HepG2 (cell line): Measurements from ENCODE around the gene NEU4. TPM values are rescaled to one million over a fixed set of nuclear protein-coding genes. Genes with fewer than 3 reads are reported as not detected.

Source experiments
- ARNT2 ChIP-seq: sonication (generic); formaldehyde crosslinking; IDR thresholded peaks from 2 replicates; pipeline ENCODE4 v1.8.0; 2022; ENCODE audit warnings: mild to moderate bottlenecking, low read depth, missing genetic modification reagents, moderate library complexity
- FOXA3 ChIP-seq: IDR thresholded peaks from 2 replicates; pipeline ENCODE4 v1.6.1; 2016; ENCODE audit warnings: missing genetic modification reagents, missing compliant biosample characterization
- FOXO1 ChIP-seq: sonication (generic); formaldehyde crosslinking; IDR thresholded peaks from 2 replicates; pipeline ENCODE4 v1.4.0; 2020; ENCODE audit warnings: missing genetic modification reagents
- KDM5B ChIP-seq: sonication (generic); formaldehyde crosslinking; IDR thresholded peaks from 2 replicates; pipeline ENCODE4 v1.4.0; 2020; ENCODE audit warnings: missing genetic modification reagents, mild to moderate bottlenecking, borderline replicate concordance
- KLF9 ChIP-seq: IDR thresholded peaks from 2 replicates; pipeline ENCODE4 v1.6.1; 2016; ENCODE audit warnings: low read depth
- MED8 ChIP-seq: sonication (generic); formaldehyde crosslinking; IDR thresholded peaks from 2 replicates; pipeline ENCODE4 v1.8.1; 2023; ENCODE audit warnings: mild to moderate bottlenecking, missing genetic modification reagents; ENCODE audit not compliant: insufficient replicate concordance
- PHF20 ChIP-seq: sonication (generic); formaldehyde crosslinking; IDR thresholded peaks from 2 replicates; pipeline ENCODE4 v1.5.0; 2020; ENCODE audit warnings: mild to moderate bottlenecking, missing genetic modification reagents
- SOX6 ChIP-seq, 2 experiments: fragments of 450-650 bp in 1 of 2; sonication (generic) in 1 of 2; formaldehyde crosslinking in 1 of 2; IDR thresholded peaks; 2 replicates each; pipeline versions ENCODE4 v1.4.0 to v1.6.1; 2017 to 2020; ENCODE audit warnings: antibody characterized with exemption in 1 of 2, mild to moderate bottlenecking in 1 of 2, missing genetic modification reagents in 1 of 2
- TEAD3 ChIP-seq: optimal IDR thresholded peaks from 2 replicates; pipeline ENCODE3; 2016; ENCODE audit warnings: borderline replicate concordance
- TMF1 ChIP-seq: sonication (generic); formaldehyde crosslinking; IDR thresholded peaks from 2 replicates; pipeline ENCODE4 v1.8.1; 2022; ENCODE audit warnings: low read depth, missing genetic modification reagents
- YY1 ChIP-seq: IDR thresholded peaks from 2 replicates; pipeline ENCODE4 v1.6.1; 2011; ENCODE audit warnings: low read length, low read depth, moderate library complexity, mild to moderate bottlenecking; ENCODE audit not compliant: insufficient read depth, insufficient replicate concordance
- ZNF12 ChIP-seq: sonication (generic); formaldehyde crosslinking; IDR thresholded peaks from 2 replicates; pipeline ENCODE4 v1.5.0; 2020; ENCODE audit warnings: missing genetic modification reagents
- ZNF263 ChIP-seq: sonication (generic); formaldehyde crosslinking; IDR thresholded peaks from 2 replicates; pipeline ENCODE4 v1.4.0; 2020; ENCODE audit warnings: missing genetic modification reagents
- ZNF3 ChIP-seq: IDR thresholded peaks from 2 replicates; pipeline ENCODE4 v1.7.0; 2017; ENCODE audit warnings: inconsistent platforms
- ZNF383 ChIP-seq: sonication (generic); formaldehyde crosslinking; IDR thresholded peaks from 2 replicates; pipeline ENCODE4 v1.4.0; 2020; ENCODE audit warnings: missing genetic modification reagents, mild to moderate bottlenecking, borderline replicate concordance
- ZNF672 ChIP-seq: sonication (generic); formaldehyde crosslinking; IDR thresholded peaks from 2 replicates; pipeline ENCODE4 v1.8.1; 2022; ENCODE audit warnings: missing genetic modification reagents
- ZNF776 ChIP-seq: sonication (generic); formaldehyde crosslinking; IDR thresholded peaks from 2 replicates; pipeline ENCODE4 v1.4.0; 2020; ENCODE audit warnings: mild to moderate bottlenecking, missing genetic modification reagents
- polyA plus RNA-seq, 8 experiments: library from polyadenylated mRNA; depleted of rRNA in 3 of 8; stranded (reverse) in 7 of 8; unstranded in 1 of 8; fragments of >200 nt; fragmentation: Illumina TruSeq in 4 of 8; extraction: Trizol in 4 of 8; gene quantifications; 2 replicates each; pipeline versions ENCODE4 v1.2.1 to v1.2.3, GENCODE V29; 2011 to 2016; ENCODE audit warnings: low read depth in 4 of 8, missing spikeins in 1 of 8, mixed read lengths in 1 of 8; ENCODE audit not compliant: insufficient read depth in 1 of 8
- total RNA-seq, 5 experiments: library from RNA; depleted of rRNA; stranded (reverse); fragments of >200 nt; fragmentation: Illumina TruSeq; extraction: Trizol; gene quantifications; 2 replicates each; pipeline ENCODE4 v1.2.3, GENCODE V29; 2016; ENCODE audit warnings: low read depth in 1 of 5
- TF ChIP-seq, protein P1 (sequence below): sonication (generic); formaldehyde crosslinking; IDR thresholded peaks from 2 replicates; pipeline ENCODE4 v1.5.0; 2020; ENCODE audit warnings: mild to moderate bottlenecking, missing genetic modification reagents, borderline replicate concordance
- TF ChIP-seq, protein P2 (sequence below): sonication (generic); formaldehyde crosslinking; IDR thresholded peaks from 2 replicates; pipeline ENCODE4 v1.8.0; 2022; ENCODE audit warnings: missing genetic modification reagents, mild to moderate bottlenecking, borderline replicate concordance
- TF ChIP-seq, protein P3 (sequence below): sonication (generic); formaldehyde crosslinking; IDR thresholded peaks from 2 replicates; pipeline ENCODE4 v1.4.0; 2020; ENCODE audit warnings: missing genetic modification reagents

NEU4 gene
- total and polyA plus RNA-seq, 2 of the 13 experiments (the other 11 are each of a cell fraction or from before 2014, with no cell fraction given) = 53.5 to 107 TPM

DNA sequence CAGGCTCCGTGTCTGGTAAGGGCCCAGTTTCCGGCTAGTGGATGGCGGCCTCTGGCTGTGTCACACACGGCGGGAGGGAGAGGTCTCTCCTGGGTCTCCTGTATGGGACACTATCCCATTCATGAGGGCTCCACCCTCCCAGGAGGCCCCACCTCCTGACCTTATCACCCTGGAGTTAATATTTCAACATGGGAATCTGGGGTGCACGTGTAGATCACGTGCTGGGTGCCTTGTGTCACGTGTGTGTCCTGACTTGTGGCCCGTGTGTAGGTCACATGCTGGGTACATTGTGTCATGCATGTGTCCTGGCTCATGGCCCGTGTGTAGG, 9.9 kb downstream of the NEU4 start (continued):
- TF ChIP-seq, protein P1, sequence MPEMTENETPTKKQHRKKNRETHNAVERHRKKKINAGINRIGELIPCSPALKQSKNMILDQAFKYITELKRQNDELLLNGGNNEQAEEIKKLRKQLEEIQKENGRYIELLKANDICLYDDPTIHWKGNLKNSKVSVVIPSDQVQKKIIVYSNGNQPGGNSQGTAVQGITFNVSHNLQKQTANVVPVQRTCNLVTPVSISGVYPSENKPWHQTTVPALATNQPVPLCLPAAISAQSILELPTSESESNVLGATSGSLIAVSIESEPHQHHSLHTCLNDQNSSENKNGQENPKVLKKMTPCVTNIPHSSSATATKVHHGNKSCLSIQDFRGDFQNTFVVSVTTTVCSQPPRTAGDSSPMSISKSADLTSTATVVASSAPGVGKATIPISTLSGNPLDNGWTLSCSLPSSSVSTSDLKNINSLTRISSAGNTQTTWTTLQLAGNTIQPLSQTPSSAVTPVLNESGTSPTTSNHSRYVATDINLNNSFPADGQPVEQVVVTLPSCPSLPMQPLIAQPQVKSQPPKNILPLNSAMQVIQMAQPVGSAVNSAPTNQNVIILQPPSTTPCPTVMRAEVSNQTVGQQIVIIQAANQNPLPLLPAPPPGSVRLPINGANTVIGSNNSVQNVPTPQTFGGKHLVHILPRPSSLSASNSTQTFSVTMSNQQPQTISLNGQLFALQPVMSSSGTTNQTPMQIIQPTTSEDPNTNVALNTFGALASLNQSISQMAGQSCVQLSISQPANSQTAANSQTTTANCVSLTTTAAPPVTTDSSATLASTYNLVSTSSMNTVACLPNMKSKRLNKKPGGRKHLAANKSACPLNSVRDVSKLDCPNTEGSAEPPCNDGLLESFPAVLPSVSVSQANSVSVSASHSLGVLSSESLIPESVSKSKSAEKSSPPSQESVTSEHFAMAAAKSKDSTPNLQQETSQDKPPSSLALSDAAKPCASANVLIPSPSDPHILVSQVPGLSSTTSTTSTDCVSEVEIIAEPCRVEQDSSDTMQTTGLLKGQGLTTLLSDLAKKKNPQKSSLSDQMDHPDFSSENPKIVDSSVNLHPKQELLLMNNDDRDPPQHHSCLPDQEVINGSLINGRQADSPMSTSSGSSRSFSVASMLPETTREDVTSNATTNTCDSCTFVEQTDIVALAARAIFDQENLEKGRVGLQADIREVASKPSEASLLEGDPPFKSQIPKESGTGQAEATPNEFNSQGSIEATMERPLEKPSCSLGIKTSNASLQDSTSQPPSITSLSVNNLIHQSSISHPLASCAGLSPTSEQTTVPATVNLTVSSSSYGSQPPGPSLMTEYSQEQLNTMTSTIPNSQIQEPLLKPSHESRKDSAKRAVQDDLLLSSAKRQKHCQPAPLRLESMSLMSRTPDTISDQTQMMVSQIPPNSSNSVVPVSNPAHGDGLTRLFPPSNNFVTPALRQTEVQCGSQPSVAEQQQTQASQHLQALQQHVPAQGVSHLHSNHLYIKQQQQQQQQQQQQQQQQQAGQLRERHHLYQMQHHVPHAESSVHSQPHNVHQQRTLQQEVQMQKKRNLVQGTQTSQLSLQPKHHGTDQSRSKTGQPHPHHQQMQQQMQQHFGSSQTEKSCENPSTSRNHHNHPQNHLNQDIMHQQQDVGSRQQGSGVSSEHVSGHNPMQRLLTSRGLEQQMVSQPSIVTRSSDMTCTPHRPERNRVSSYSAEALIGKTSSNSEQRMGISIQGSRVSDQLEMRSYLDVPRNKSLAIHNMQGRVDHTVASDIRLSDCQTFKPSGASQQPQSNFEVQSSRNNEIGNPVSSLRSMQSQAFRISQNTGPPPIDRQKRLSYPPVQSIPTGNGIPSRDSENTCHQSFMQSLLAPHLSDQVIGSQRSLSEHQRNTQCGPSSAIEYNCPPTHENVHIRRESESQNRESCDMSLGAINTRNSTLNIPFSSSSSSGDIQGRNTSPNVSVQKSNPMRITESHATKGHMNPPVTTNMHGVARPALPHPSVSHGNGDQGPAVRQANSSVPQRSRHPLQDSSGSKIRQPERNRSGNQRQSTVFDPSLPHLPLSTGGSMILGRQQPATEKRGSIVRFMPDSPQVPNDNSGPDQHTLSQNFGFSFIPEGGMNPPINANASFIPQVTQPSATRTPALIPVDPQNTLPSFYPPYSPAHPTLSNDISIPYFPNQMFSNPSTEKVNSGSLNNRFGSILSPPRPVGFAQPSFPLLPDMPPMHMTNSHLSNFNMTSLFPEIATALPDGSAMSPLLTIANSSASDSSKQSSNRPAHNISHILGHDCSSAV (CRISPR knock-in tag) = no peak
- TF ChIP-seq ARNT2 (CRISPR knock-in tag) (peak; percentile 95), TMF1 (no peak), KDM5B (peak; percentile 85), TEAD3 (CRISPR knock-in tag) (peak; percentile 87), ZNF12 (peak; percentile 49; the same call in 1 of the 2 replicates), ZNF776 (CRISPR knock-in tag) (peak; percentile 87), PHF20 (CRISPR knock-in tag) (peak; percentile 48; the same call in 1 of the 2 replicates), FOXA3 (CRISPR knock-in tag) (peak; percentile 94), SOX6 (IDR thresholded peaks at IDR 0.05) (no peak), SOX6 (CRISPR knock-in tag; IDR thresholded peaks at IDR 0.05) (peak; percentile 95), ZNF672 (CRISPR knock-in tag) (no peak), MED8 (CRISPR knock-in tag) (peak; percentile 70), ZNF263 (no peak), FOXO1 (CRISPR knock-in tag) (peak; percentile 44; the same call in 1 of the 2 replicates), KLF9 (0 out of 2 replicates have a peak, but pooled peaks have one; percentile 78), ZNF3 (peak; percentile 42; the same call in 1 of the 2 replicates), YY1 (peak; percentile 32), ZNF383 (CRISPR knock-in tag) (no peak)
- TF ChIP-seq, protein P2, sequence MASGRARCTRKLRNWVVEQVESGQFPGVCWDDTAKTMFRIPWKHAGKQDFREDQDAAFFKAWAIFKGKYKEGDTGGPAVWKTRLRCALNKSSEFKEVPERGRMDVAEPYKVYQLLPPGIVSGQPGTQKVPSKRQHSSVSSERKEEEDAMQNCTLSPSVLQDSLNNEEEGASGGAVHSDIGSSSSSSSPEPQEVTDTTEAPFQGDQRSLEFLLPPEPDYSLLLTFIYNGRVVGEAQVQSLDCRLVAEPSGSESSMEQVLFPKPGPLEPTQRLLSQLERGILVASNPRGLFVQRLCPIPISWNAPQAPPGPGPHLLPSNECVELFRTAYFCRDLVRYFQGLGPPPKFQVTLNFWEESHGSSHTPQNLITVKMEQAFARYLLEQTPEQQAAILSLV (CRISPR knock-in tag) = peak; percentile 86; the same call in 1 of the 2 replicates
- TF ChIP-seq, protein P3, sequence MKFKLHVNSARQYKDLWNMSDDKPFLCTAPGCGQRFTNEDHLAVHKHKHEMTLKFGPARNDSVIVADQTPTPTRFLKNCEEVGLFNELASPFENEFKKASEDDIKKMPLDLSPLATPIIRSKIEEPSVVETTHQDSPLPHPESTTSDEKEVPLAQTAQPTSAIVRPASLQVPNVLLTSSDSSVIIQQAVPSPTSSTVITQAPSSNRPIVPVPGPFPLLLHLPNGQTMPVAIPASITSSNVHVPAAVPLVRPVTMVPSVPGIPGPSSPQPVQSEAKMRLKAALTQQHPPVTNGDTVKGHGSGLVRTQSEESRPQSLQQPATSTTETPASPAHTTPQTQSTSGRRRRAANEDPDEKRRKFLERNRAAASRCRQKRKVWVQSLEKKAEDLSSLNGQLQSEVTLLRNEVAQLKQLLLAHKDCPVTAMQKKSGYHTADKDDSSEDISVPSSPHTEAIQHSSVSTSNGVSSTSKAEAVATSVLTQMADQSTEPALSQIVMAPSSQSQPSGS (CRISPR knock-in tag) = peak; percentile 89
